T-helper 9 cell (primary cell): ENCODE data around the gene TBX1.
A peak's percentile ranks its signal among the peaks of the same experiment; 100 is the strongest.
"Not testable (repeated sequence)": the region's sequence is repeated elsewhere in the genome, so short reads cannot be mapped to it uniquely, and the experiment has no call there.

ENCODE experiments used
- DNase-seq: peaks from one replicate; pipeline ENCODE4 v3.0.0-alpha.2; 2020

Gene TBX1

GRCh38 chr22:19765477-19766239 lies 5.1 kb downstream of the TBX1 start:
- no peak for DNase-seq

- no peak for DNase-seq
Measured at GRCh38 chr22:19766240-19766510, 5.6 kb downstream of the TBX1 start.

- peak; percentile 22 for DNase-seq
Measured at GRCh38 chr22:19766511-19767426, 6.2 kb downstream of the TBX1 start.

GRCh38 chr22:19767427-19768341 lies 7.1 kb downstream of the TBX1 start:
- DNase-seq, result no peak

- no peak for DNase-seq
Measured at GRCh38 chr22:19769393-19769715, 8.8 kb downstream of the TBX1 start.

- no peak for DNase-seq
Measured at GRCh38 chr22:19770349-19771220, 10.0 kb downstream of the TBX1 start.

- no peak for DNase-seq
Measured at GRCh38 chr22:19772422-19772672, 11.8 kb downstream of the TBX1 start.

- DNase-seq, result no peak
Measured at GRCh38 chr22:19772673-19773469, 12.3 kb downstream of the TBX1 start.

GRCh38 chr22:19773470-19774040 lies 13.0 kb downstream of the TBX1 start:
- DNase-seq, result no peak

- DNase-seq, result no peak
Measured at GRCh38 chr22:19774628-19775027, 14.1 kb downstream of the TBX1 start.

GRCh38 chr22:19775496-19776325 lies 15.1 kb downstream of the TBX1 start:
- no peak for DNase-seq

- DNase-seq, result no peak
Measured at GRCh38 chr22:19776433-19777031, 16.0 kb downstream of the TBX1 start.

GRCh38 chr22:19777192-19777591 lies 16.6 kb downstream of the TBX1 start:
- DNase-seq, result not testable (repeated sequence)

GRCh38 chr22:19779011-19779421 lies 18.4 kb downstream of the TBX1 start:
- no peak for DNase-seq

- DNase-seq, result no peak
Measured at GRCh38 chr22:19779685-19780268, 19.2 kb downstream of the TBX1 start.

- DNase-seq, result no peak
Measured at GRCh38 chr22:19782533-19782932, 22.0 kb downstream of the TBX1 start.

GRCh38 chr22:19783586-19784383 lies 23.2 kb downstream of the TBX1 start:
- no peak for DNase-seq

- no peak for DNase-seq
Measured at GRCh38 chr22:19784384-19785175, 24.0 kb downstream of the TBX1 start.
